NCI-H69 (cell line): ENCODE results near the gene NOXA1.
A peak's percentile ranks its signal among the peaks of the same experiment; 100 is the strongest.
"Not testable (repeated sequence)": the region's sequence is repeated elsewhere in the genome, so short reads cannot be mapped to it uniquely, and the experiment has no call there.

ENCODE experiments used
- DNase-seq: peaks from one replicate; lab custom pipeline; 2025; lab: John Stamatoyannopoulos, UW

The NOXA1 gene

DNA sequence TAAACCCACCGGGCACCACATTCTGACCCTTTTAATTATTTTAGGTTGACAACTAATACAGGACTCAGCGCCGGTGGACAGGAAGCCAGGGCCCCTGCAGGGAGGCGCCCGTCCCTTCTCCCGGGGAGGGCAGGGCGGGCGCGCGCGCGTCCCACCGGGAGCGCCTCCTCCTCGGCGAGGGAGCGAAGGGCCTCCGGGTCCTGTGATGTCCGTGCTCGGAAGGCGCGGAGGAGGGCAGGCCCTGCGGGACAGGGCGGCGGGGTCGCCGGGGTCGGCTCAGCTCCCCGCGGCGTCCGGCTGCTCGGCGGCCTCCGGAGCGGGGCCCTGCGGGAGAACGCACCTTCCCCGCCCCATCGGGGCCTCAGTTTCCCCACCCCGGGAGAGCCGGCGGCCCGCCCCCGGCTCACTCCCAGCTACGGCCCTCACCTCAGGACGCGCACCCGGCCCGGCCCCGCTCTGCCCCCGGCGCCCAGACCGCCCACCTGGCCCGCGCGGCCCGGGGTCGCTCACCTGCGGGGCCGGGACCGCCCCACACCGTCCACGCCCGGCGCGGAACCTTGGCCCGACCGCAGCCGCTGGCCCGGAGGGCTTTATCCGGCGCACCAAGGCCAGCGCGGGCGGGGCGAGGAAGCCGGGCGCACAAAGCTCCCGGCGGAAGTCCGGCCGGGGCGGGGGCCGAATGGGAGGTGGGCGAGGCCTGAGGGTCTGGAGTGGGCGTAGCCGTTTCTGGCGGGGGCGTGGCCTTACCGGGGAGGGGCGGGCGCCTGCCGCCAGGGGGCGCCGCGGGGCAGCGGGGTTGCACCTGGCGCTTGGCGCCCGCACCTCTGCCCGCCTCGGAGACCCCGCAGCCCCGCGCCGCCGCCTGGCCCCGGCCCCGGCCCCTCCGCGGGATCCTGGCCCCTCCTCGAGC lies at the start of gene NOXA1, which contains the start of gene EXD3:
TSS of gene NOXA1 (plus strand) at position 790 of the 910 bp plus-strand sequence. CDS start 137 bp downstream, outside the sequence.
TSS of gene EXD3 (minus strand) at position 559 of the 910 bp plus-strand sequence. CDS start 27,805 bp downstream, outside the sequence.
- peak; percentile 98 for DNase-seq

DNA sequence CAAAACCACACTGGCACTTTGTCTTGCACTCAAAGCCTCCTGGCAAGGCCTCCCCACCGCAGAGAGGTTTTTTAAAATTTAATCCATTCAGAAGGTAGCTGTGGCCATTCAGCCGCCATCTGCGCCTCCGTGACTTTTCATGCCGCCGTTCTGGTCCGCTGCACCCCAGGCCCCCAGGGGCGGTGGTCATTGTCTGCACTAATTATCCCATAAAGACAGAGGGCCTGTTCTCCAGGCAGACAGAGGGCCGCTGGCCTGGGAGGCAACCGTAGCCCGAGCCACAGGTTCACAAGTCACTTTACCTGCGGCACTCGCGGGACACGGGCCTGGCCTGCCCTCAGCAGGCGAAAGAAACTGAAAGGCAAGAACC lies 49.6 kb upstream of the NOXA1 start:
- DNase-seq, result no peak

- DNase-seq, result no peak
Measured at GRCh38 chr9:137374131-137374845, 48.9 kb upstream of the NOXA1 start.

DNA sequence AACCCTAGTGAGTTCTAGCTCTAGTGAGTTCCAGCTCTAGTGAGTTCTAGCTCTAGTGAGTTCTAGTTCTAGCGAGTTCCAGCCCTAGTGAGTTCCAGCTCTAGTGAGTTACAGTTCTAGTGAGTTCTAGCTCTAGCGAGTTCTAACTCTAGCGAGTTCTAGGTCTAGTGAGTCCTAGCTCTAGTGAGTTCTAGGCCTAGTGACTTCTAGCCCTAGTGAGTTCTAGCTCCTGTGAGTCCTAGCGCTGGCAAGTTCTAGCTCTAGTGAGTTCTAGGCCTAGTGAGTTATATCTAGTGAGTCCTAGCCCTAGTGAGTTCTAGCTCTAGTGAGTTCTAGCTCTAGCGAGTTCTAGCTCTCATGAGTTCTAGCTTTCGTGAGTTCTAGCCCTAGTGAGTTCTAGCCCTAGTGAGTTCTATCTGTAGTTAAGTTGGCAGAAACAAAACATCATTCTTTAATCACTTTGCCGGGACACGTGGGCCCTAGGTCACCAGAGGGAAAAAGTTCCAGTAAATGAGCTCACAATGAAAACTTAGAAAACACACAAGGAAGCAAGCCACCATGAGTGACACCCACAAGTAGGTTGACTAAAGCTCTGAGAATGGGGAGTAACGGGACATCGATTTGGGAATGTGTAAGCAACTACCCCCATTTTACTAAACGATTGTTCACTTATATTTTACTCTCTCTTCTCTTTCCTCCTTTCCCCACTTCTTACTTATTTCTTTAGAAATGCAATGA lies 47.7 kb upstream of the NOXA1 start:
- no peak for DNase-seq

GRCh38 chr9:137376386-137376785 lies 46.8 kb upstream of the NOXA1 start:
- DNase-seq, result no peak

- not testable (repeated sequence) for DNase-seq
Measured at GRCh38 chr9:137378688-137379410, 44.3 kb upstream of the NOXA1 start.

- no peak for DNase-seq
Measured at GRCh38 chr9:137379761-137380161, 43.4 kb upstream of the NOXA1 start.

DNA sequence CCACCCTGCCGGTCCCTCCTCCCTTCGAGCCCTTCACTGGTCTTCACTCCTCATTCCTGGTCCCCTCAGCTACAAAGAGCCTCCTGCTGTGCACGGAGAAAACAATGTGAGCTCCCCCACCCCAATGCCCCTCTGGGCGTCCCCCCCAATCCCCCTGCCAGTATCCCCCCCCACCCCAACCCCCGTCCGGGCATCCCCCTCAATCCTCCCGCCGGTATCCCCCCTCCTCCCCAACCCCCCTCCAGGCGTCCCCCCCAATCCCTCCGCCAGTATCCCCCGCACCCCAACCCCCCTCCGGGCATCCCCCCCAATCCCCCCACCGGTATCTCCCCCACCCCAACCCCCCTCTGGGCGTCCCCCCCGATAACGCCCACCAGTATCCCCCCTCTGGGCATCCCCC lies 43.0 kb upstream of the NOXA1 start:
- DNase-seq, result no peak

DNA sequence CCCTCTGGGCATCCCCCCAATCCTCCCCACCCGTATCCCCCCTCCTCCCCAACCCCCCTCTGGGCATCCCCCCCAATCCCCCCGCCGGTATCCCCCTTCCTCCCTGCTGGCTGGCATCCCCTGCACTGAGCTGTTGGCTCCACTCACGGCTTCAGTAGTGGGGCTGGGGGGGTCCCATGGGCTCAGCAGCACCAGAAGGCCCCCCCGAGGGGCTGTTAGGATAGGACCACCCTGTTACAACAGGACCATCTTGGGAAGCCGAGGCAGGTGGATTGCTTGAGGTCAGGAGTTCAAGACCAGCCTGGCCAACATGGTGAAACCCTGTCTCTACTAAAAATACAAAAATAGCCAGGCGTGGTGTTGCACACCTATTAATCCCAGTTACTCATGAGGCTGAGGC lies 42.6 kb upstream of the NOXA1 start:
- no peak for DNase-seq

- no peak for DNase-seq
Measured at GRCh38 chr9:137381501-137382443, 41.4 kb upstream of the NOXA1 start.

DNA sequence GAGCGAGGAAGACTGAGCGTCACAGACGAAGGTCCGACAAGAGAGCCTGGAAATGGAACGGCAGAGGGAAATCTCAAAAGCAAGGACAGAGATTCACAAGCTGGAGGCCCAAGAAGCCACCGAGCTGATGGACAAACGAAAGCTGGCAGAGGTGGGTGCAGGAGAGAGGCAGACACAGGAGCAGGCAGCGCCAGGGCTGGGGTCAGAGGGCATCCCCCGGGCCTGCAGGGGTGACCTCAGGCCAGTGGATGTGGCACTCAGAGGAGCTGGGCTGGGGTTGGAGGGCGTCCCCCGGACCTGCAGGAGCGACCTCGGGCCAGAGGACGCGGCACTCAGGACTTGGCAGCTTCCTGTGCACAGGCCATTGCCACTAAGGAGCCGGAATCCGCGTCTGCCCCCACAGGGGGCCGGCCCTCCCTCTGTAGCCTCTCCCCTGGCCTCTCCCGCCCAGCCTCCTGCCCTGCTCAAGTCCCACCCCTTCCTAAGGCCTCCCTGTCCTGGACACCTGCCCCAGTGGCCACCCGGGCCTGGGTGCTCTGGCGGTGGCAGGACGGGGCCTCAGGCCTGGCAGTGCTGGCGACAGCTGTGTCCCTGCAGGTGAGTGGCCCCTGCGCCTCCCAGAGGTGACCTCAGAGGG lies 40.6 kb upstream of the NOXA1 start:
- peak; percentile 67 for DNase-seq

DNA sequence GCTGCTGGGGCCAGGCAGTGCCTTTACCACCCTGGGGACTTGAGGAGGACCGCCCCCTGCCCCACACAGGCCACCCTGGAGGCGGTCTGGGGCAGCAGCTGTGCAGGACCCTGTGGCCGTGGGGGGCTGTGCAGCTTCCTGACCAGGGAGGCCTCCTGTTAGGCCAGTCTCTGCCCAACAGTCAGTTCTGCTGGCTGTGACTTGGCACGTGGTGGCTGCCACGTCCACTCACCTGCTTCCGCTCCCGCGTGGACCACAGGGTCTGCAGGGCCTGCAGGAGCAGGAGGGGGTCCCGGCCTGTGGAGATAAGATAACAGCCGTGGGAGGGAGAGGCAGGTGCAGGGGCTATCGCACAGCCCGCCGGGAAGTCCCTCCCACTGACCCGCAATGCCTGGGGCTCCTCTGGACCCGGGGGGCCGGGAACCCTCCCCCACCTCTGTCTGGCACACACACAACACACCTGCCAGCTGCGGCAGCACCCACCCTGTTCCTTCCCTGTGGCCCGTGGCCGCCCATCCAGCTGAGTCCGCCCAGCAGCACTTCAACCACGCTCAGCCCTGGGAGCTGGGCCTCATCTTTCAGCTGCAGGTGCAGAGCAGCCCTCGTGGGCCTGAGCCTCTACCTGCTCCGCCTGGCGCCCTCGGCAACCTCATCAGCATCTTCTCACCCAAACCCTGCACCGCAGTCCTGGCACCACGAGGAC lies 40.0 kb upstream of the NOXA1 start:
- peak; percentile 81 for DNase-seq

DNA sequence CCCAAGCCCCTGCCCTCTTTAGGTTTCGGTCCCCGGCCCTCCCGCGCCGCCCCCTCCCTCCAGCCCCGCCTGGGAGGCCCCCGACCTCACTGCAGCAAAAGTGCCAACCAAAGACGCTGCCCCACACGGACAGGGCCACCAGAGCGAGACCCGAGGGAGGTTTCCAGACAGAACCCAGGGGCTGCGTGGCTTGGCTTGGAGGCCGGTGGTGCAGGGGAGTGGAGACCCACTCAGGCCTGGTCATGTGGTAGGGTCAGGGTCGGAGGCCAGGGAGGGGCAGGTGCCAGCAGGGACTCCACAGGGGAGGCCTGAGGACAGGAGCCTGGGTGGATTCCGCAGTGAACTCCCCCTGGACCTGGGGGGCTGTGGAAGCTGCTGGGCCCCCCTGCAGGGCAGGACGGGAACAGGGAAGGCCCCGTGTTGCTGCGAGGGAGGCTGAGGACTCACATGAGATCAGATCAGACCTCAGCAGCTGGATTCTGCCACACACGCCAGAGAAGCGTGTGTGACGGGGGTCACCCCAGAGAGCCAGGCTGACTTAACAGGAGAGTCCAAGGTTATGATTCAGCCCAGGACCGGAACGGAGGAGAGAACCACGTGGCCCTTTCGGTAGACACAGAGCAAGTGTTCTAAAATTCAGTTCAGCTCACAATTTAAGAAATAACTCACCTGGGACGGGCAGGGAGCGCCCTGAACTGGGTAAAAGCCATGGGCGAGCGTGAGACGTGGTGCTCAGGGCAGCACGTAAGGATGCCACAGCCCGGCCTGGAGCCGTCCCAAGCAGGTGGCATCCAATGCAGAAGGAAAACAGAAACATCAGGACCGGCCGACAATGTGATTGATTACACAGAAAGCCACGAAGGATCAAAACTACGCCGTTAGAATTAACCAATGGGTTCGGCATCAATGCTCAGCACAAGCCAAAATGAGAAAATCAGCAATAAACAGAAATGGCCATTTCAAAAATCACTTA lies 39.1 kb upstream of the NOXA1 start:
- no peak for DNase-seq

- DNase-seq, result no peak
Measured at GRCh38 chr9:137385061-137385655, 38.0 kb upstream of the NOXA1 start.

GRCh38 chr9:137386507-137387113 lies 36.6 kb upstream of the NOXA1 start:
- DNase-seq, result not testable (repeated sequence)

- no peak for DNase-seq
Measured at GRCh38 chr9:137387114-137387890, 35.9 kb upstream of the NOXA1 start.
